DND-41 (cell line): Measurements from ENCODE around the gene ANAPC10.
"Not testable (repeated sequence)": the region's sequence is repeated elsewhere in the genome, so short reads cannot be mapped to it uniquely, and the experiment has no call there.

Source experiments
- ATAC-seq: fragments of 200-7000 bp; cut with Tn5 transposase; 3 replicates; pipeline ENCODE4 v1.9.1; 2021; ENCODE audit warnings: low read depth; ENCODE audit not compliant: insufficient read depth
- DNase-seq: peaks from one replicate; pipeline ENCODE4 v3.0.0-alpha.2; 2020
- H2AFZ ChIP-seq: 2 replicates; pipeline ENCODE4 v1.6.0; 2012; ENCODE audit warnings: low read depth, low read length
- H3K27ac ChIP-seq: 2 replicates; pipeline ENCODE4 v1.5.1; 2012; ENCODE audit warnings: low read length, inconsistent platforms
- H3K27me3 ChIP-seq: fragments of 200-600 bp; sonication (generic); 2 replicates; pipeline ENCODE4 v1.6.0; 2012; ENCODE audit warnings: low read length, mild to moderate bottlenecking, inconsistent platforms; ENCODE audit not compliant: insufficient read depth, poor library complexity
- H3K36me3 ChIP-seq: 2 replicates; pipeline ENCODE4 v1.5.1; 2012; ENCODE audit warnings: low read length, inconsistent platforms; ENCODE audit not compliant: insufficient read depth
- H3K4me1 ChIP-seq: 2 replicates; pipeline ENCODE4 v1.5.1; 2012; ENCODE audit warnings: mild to moderate bottlenecking, low read length; ENCODE audit not compliant: insufficient read depth
- H3K4me2 ChIP-seq: 2 replicates; pipeline ENCODE4 v1.6.0; 2012; ENCODE audit warnings: mild to moderate bottlenecking, moderate library complexity, low read length, inconsistent platforms; ENCODE audit not compliant: insufficient read depth
- H3K4me3 ChIP-seq, 2 experiments: fragments of 200-600 bp in 1 of 2; shearing (Covaris generic) in 1 of 2; 2 replicates each; pipeline ENCODE4 v1.5.1; 2012 to 2016; ENCODE audit warnings: inconsistent platforms in 2 of 2, low read length in 2 of 2, mild to moderate bottlenecking in 2 of 2, low read depth in 1 of 2, moderate library complexity in 1 of 2
- H3K79me2 ChIP-seq: 2 replicates; pipeline ENCODE4 v1.6.0; 2012; ENCODE audit warnings: low read length, inconsistent platforms; ENCODE audit not compliant: insufficient read depth
- H3K9ac ChIP-seq: 2 replicates; pipeline ENCODE4 v1.6.0; 2012; ENCODE audit warnings: low read depth, mild to moderate bottlenecking, inconsistent platforms, low read length, moderate library complexity
- H3K9me3 ChIP-seq: 2 replicates; pipeline ENCODE4 v1.5.1; 2012; ENCODE audit warnings: low read length, moderate library complexity, mild to moderate bottlenecking, inconsistent platforms; ENCODE audit not compliant: insufficient read depth, severe bottlenecking
- H4K20me1 ChIP-seq: 2 replicates; pipeline ENCODE4 v1.6.0; 2012; ENCODE audit warnings: low read length; ENCODE audit not compliant: insufficient read depth
- CTCF ChIP-seq: IDR thresholded peaks from 2 replicates; pipeline ENCODE4 v1.5.1; 2012; ENCODE audit warnings: borderline replicate concordance, low read length, moderate library complexity, mild to moderate bottlenecking; ENCODE audit not compliant: poor library complexity, severe bottlenecking; ENCODE audit errors: extremely low read depth
- EZH2 ChIP-seq: IDR thresholded peaks from 3 replicates; pipeline ENCODE4 v1.6.1; 2012; ENCODE audit warnings: borderline replicate concordance, low read depth, mild to moderate bottlenecking, moderate library complexity, low read length, inconsistent platforms; ENCODE audit not compliant: severe bottlenecking

Gene ANAPC10

DNA sequence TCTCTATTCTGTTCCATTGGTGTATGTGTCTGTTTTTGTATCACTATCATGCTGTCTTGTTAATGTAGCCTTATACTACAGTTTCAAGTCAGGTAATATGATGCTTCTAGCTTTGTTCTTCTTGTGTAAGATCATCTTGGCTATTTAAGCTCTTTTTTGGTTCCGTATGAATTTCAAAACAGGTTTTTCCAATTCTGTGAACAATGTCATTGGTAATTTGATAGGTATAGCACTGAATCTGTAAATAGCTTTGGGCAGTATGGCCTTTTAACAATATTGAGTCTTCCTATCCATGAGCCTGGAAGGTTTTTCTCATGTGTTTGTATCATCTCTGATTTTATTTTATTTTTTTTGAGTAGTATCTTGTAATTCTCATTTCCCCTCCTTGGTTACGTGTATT, 94.3 kb downstream of the ANAPC10 start:
- H3K79me2 ChIP-seq, result no peaks in the 10 kb centered on the region
- ATAC-seq (no peak), DNase-seq (no peak)
- H3K4me3 ChIP-seq, result no peak overlapping the region
- H3K27ac ChIP-seq, result no peak overlapping the region
- H3K36me3 ChIP-seq, result no peaks in the 10 kb centered on the region
- H3K9me3 ChIP-seq, result peaks cover 2% of the 10 kb centered on the region
- H3K9ac ChIP-seq, result no peak overlapping the region
- no peak overlapping the region for H3K4me2 ChIP-seq
- TF ChIP-seq CTCF (no peak), EZH2 (no peak)
- no peaks in the 10 kb centered on the region for H3K27me3 ChIP-seq
- no peak overlapping the region for H2AFZ ChIP-seq
- H4K20me1 ChIP-seq, result no peaks in the 10 kb centered on the region
- no peaks in the 10 kb centered on the region for H3K4me1 ChIP-seq

DNA sequence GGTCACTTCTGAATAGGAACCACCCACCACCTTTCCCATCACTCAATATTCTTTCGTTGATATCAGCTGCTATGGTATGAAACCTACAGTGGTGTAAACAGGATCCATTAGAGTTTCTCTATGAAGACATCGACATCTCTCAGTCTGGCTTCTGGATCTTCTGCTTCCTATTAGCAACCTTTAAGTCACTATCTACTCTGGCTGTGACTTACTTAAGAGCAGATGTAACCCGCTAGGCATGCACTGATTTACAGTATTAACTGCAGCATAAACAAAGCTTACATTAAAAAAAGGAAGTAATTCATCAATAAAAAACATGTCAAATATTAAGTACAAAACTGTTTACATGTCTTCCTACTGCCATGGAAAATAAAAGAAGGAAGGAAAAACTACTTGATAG, 96.4 kb downstream of the ANAPC10 start:
- H3K4me2 ChIP-seq, result no peak overlapping the region
- no peaks in the 10 kb centered on the region for H3K27me3 ChIP-seq

GRCh38 chr4:145000656-145001055, 97.3 kb downstream of the ANAPC10 start:
- H3K4me2 ChIP-seq, DNase-seq, H3K79me2 ChIP-seq, H3K27me3 ChIP-seq, H4K20me1 ChIP-seq, H3K36me3 ChIP-seq, ATAC-seq, H2AFZ ChIP-seq, H3K4me1 ChIP-seq, H3K9ac ChIP-seq, H3K4me3 ChIP-seq, H3K27ac ChIP-seq, H3K9me3 ChIP-seq: not testable (repeated sequence)

More for the DNA sequence above, 96.4 kb downstream of the ANAPC10 start:
- DNase-seq, result no peak
- Histone ChIP-seq H3K9me3 (peaks cover 2% of the 10 kb centered on the region), H3K4me3 (no peak overlapping the region), H3K4me1 (no peaks in the 10 kb centered on the region), H2AFZ (no peak overlapping the region), H3K9ac (no peak overlapping the region), H3K79me2 (no peaks in the 10 kb centered on the region), H4K20me1 (no peaks in the 10 kb centered on the region), H3K27ac (no peak overlapping the region), H3K36me3 (no peaks in the 10 kb centered on the region)
- ATAC-seq, result no peak
- no peak for TF ChIP-seq EZH2
- TF ChIP-seq CTCF, result no peak

DNA sequence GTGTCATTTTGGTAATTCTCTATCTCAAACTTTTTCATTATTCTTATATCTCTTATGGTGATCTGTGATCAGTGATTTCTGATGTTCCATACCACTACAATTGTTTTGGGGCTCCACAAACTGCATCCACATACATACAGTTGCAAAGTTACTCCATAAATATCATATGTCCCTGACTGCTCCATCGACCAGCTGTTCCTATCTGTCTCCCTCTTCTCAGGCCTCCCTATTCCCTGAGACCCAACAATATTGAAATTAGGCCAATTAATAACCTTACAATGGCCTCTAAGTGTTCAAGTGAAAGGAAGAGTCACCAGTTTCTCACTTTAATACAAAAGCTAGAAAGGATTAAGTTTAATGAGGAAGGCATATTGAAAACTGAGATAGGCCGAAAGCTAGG, 108.7 kb downstream of the ANAPC10 start:
- H4K20me1 ChIP-seq, result no peaks in the 10 kb centered on the region
- DNase-seq, result no peak

More for the DNA sequence above, 108.7 kb downstream of the ANAPC10 start:
- Histone ChIP-seq H3K27ac (no peak overlapping the region), H3K79me2 (no peaks in the 10 kb centered on the region), H2AFZ (no peak overlapping the region), H3K27me3 (no peaks in the 10 kb centered on the region), H3K4me3 (no peak overlapping the region), H3K4me1 (no peaks in the 10 kb centered on the region), H3K4me2 (no peak overlapping the region), H3K9me3 (no peaks in the 10 kb centered on the region), H3K36me3 (no peaks in the 10 kb centered on the region), H3K9ac (no peak overlapping the region)
- ATAC-seq, result no peak
- TF ChIP-seq CTCF (no peak), EZH2 (no peak)
